BLaER1 treated with 17β-estradiol and CSF1 and Interleukin-3, amounts not matched to agents 10 nM and 100 nM (cell line): ENCODE measurements around the gene CASP2.
A peak's percentile ranks its signal among the peaks of the same experiment; 100 is the strongest.

Source experiments
- H3K27ac ChIP-seq, 11 experiments: shearing (Covaris generic); formaldehyde crosslinking; 2 replicates each; pipeline ENCODE4 v1.8.1; 2022
- H3K27me3 ChIP-seq, 11 experiments: shearing (Covaris generic); formaldehyde crosslinking; 2 replicates each; pipeline ENCODE4 v1.8.1; 2022
- H3K36me3 ChIP-seq, 11 experiments: shearing (Covaris generic); formaldehyde crosslinking; 2 replicates each; pipeline ENCODE4 v1.8.1; 2022
- H3K4me1 ChIP-seq, 10 experiments: shearing (Covaris generic); formaldehyde crosslinking; 2 replicates each; pipeline ENCODE4 v1.8.1; 2022
- H3K4me2 ChIP-seq, 11 experiments: shearing (Covaris generic); formaldehyde crosslinking; 2 replicates each; pipeline ENCODE4 v1.8.1; 2022
- H3K4me3 ChIP-seq, 10 experiments: shearing (Covaris generic); formaldehyde crosslinking; 2 replicates each; pipeline ENCODE4 v1.8.1; 2022
- H3K9ac ChIP-seq, 11 experiments: shearing (Covaris generic); formaldehyde crosslinking; 2 replicates each; pipeline ENCODE4 v1.8.1; 2022
- H3K9me3 ChIP-seq, 11 experiments: shearing (Covaris generic); formaldehyde crosslinking; replicated peaks in 1 of 11; 2 replicates each; pipeline ENCODE4 v1.8.1; 2022
- H4K20me1 ChIP-seq, 11 experiments: shearing (Covaris generic); formaldehyde crosslinking; 2 replicates each; pipeline ENCODE4 v1.8.1; 2022
- Cebpa-rat ChIP-seq, 11 experiments: shearing (Covaris generic); IDR thresholded peaks; 2 replicates each; pipeline ENCODE4 v1.8.1; 2022

Gene CASP2

DNA sequence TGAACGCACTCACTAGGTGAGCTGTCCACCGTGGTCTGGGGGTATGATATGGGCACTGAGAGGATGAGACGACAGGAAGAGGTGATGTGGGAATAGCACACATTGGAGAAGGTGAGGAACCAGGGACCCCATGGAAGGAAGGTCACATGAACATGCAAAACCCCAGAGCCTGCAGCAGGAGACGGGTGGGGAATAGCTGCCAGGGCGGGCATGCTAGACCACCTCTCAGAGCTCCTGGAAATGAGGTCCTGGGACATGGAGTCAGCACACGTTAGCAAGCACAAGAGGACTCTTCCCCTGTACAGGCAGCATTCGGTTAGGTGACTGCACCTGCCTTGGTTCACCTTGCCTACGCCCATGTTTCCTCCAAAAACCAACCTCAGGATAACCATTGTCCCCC is 66.2 kb downstream of the CASP2 start:
- Histone ChIP-seq H3K9ac (no peak overlapping the region), H3K4me2 (peak overlapping the region in 2 of 11 experiments; percentile 18 to 24; a peak in 2 of 22 replicates), H3K4me3 (no peak overlapping the region), H3K4me1 (peaks cover 0 to 18% (median 10%) of the 10 kb centered on the region in 10 experiments; a peak in 15 of 20 replicates), H3K27me3 (peaks cover 4 to 19% (median 18%) of the 10 kb centered on the region in 11 experiments; a peak in 21 of 22 replicates), H3K9me3 (peaks cover 0 to 4% (median 0%) of the 10 kb centered on the region in 11 experiments; a peak in 1 of 22 replicates), H3K36me3 (peaks cover 0 to 10% (median 0%) of the 10 kb centered on the region in 11 experiments; a peak in 3 of 22 replicates), H3K27ac (no peak overlapping the region), H4K20me1 (no peaks in the 10 kb centered on the region)
- no peak for TF ChIP-seq Cebpa-rat (IDR thresholded peaks at IDR 0.05)

DNA sequence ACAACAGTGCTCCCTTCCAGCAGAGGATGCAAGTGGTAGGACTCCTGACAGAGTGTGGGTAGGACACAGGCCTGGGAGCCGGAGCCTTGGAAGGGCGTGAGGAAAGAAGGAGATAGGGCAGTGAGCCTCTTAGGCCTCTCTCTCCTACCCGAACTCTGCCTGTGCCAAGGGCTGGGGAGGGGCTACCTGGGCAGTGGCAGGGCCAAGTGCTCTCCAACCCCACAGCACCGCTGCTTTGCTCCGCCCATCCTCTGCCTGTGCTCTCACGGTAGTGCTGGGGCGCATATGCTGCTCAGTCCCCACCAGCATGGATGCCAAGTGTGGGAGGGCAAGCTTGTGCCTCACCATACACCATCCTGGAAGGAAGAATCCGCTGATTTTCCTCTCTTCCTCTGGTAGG is 66.8 kb downstream of the CASP2 start:
- Histone ChIP-seq H4K20me1 (no peaks in the 10 kb centered on the region), H3K27me3 (peaks cover 9 to 25% (median 24%) of the 10 kb centered on the region in 11 experiments; a peak in 21 of 22 replicates), H3K4me2 (no peak overlapping the region), H3K27ac (no peak overlapping the region), H3K9ac (no peak overlapping the region), H3K9me3 (peaks cover 0 to 4% (median 0%) of the 10 kb centered on the region in 11 experiments; a peak in 1 of 22 replicates), H3K36me3 (peaks cover 0 to 10% (median 0%) of the 10 kb centered on the region in 11 experiments; a peak in 3 of 22 replicates), H3K4me3 (no peak overlapping the region), H3K4me1 (peaks cover 0 to 18% (median 10%) of the 10 kb centered on the region in 10 experiments; a peak in 17 of 20 replicates)
- no peak for TF ChIP-seq Cebpa-rat (IDR thresholded peaks at IDR 0.05)

DNA sequence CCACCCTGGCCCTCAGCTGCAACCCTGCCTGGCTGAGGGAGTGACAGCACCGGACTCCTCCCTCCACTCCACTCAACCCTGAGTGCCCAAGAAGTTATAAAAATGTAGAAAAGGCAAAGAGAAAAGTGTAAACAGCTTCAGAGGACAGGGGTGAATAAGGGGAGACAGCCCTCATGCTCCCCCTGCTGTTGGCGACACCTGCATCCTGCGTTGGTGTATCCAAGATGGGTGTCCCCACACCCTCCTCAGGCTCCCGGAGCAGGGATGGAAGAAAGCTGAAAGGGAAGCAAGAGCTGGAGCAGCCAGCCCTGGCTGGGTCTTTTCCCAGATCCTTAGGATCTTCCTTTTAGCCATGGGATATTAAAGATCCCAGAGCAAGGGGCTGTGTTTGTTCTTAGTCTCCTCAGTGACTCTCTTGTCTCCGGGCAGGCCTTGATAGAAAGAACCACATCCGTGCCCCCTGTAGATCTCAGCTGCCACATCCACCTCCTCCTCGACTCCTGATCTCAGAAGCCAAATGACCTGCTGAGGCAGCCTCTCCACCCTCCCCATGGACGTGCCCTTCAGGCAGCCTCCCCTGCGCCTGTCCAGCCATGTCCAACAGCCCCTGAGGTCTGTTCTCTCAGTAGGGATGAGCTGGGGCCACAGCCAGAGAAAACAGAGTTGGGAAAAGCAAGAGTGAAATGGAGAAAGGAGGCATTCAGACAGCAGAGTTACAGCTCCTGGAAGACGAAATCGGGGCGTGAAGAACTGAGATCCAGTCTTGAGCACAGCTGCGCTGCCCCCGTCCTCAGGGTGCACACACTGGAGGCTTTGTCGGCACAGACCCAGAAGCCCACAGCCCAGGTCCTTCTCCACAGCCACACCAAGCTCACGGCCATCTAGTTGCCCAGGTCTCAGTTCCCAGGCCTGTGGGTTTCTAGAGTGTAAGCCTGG is 67.6 kb downstream of the CASP2 start:
- Histone ChIP-seq H3K9me3 (peaks cover 0 to 4% (median 0%) of the 10 kb centered on the region in 11 experiments; a peak in 1 of 22 replicates), H3K36me3 (peaks cover 0 to 10% (median 0%) of the 10 kb centered on the region in 11 experiments; a peak in 3 of 22 replicates), H3K4me1 (peaks cover 0 to 18% (median 11%) of the 10 kb centered on the region in 10 experiments; a peak in 17 of 20 replicates), H3K27me3 (peaks cover 17 to 33% (median 31%) of the 10 kb centered on the region in 11 experiments; a peak in 21 of 22 replicates), H3K27ac (no peak overlapping the region), H3K4me3 (no peak overlapping the region), H3K9ac (no peak overlapping the region), H3K4me2 (no peak overlapping the region), H4K20me1 (peaks cover 0 to 5% (median 0%) of the 10 kb centered on the region in 11 experiments; a peak in 3 of 22 replicates)
- no peak for TF ChIP-seq Cebpa-rat (IDR thresholded peaks at IDR 0.05)

DNA sequence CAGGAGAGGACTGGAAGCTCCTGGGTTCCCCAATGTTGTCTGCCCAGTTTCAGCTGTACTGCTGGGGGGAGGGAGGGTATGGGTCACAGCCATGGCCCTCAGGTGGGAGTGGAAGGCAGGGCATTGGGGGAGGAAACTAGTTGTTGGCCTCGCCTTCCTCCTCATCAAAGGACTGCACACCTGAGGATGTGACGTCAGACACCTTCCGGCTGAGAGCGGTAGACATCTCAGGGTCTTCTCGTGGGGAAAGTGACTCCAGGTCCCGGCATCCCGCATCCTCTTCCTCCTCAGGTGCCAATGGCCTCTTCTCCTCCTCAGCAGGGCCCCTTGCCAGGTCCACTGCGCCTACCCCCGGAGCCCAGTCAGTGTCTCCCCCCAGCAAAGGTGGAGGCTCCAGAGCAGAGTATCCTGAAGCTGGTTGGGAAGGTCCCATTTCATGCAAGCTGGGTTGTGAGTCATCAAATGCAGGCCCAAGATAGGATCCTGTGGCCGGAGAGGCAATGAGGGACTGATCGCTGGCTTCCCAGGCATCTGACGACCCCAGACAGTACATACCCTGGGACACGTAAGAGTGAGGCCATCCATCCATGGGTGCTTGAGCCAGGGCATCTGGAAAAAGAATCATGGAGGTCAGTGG is 68.4 kb downstream of the CASP2 start:
- Histone ChIP-seq H3K27ac (no peak overlapping the region), H3K4me3 (no peak overlapping the region), H3K27me3 (peaks cover 24 to 41% (median 39%) of the 10 kb centered on the region in 11 experiments), H3K4me1 (peaks cover 0 to 20% (median 11%) of the 10 kb centered on the region in 10 experiments; a peak in 17 of 20 replicates), H3K4me2 (no peak overlapping the region), H4K20me1 (peaks cover 0 to 5% (median 0%) of the 10 kb centered on the region in 11 experiments; a peak in 3 of 22 replicates), H3K9me3 (peaks cover 0 to 4% (median 0%) of the 10 kb centered on the region in 11 experiments; a peak in 1 of 22 replicates), H3K36me3 (peaks cover 0 to 10% (median 0%) of the 10 kb centered on the region in 11 experiments; a peak in 3 of 22 replicates), H3K9ac (no peak overlapping the region)
- no peak for TF ChIP-seq Cebpa-rat (IDR thresholded peaks at IDR 0.05)
